Mucosa of descending colon (tissue), 3 donors: ENCODE data around the gene TAPT1. TPM values are rescaled to one million over a fixed set of nuclear protein-coding genes. Genes with fewer than 3 reads are reported as not detected.

Source experiments
- ATAC-seq: fragments of 200-7000 bp; cut with Tn5 transposase; one replicate; pipeline ENCODE4 v1.9.1; 2020; ENCODE audit warnings: mild to moderate bottlenecking, moderate library complexity
- DNase-seq, 3 donors: peaks; one replicate each; pipeline ENCODE4 v3.0.0-alpha.2; 2020
- H3K36me3 ChIP-seq: fragments of 200-600 bp; one replicate; pipeline ENCODE4 v1.8.0; 2021; ENCODE audit warnings: low read depth, mild to moderate bottlenecking
- H3K4me1 ChIP-seq: fragments of 200-600 bp; one replicate; pipeline ENCODE4 v1.8.0; 2021; ENCODE audit warnings: low read depth, mild to moderate bottlenecking
- H3K4me3 ChIP-seq: fragments of 200-600 bp; one replicate; pipeline ENCODE4 v1.8.0; 2021; ENCODE audit warnings: mild to moderate bottlenecking
- H3K9me3 ChIP-seq: fragments of 200-600 bp; one replicate; pipeline ENCODE4 v1.8.0; 2021; ENCODE audit warnings: mild to moderate bottlenecking
- intact Hi-C, 2 donors: fragments of 100-400 bp; cut with DNase I in 1 of 2; cut with micrococcal nuclease in 1 of 2; formaldehyde crosslinking; loops; one replicate each; pipeline versions ENCODE4 v1.11.0 to v1.11.1; 2022; cut with DNase I, micrococcal nuclease
- total RNA-seq, 3 donors: library from RNA; stranded (reverse); fragmentation: NEBNext Ultra II Directional in 2 of 3; extraction: Animal tissue kit (Norgen Biotek cat#: 25700) in 2 of 3; gene quantifications; one replicate each; pipeline versions ENCODE4 v1.2.1 to v1.2.4, GENCODE V29; 2021 to 2023
- TF ChIP-seq, protein P1 (sequence below): fragments of 200-600 bp; IDR thresholded peaks from one replicate; pipeline ENCODE4 v1.8.0; 2022; ENCODE audit warnings: antibody characterized with exemption, mild to moderate bottlenecking
- donor health status: DM: no; HTN: no; CAD: no; lungs with moderate emphysema.
- donor health status: DM: no; HTN: no; CAD: no.
- donor health status: DM: no; HTN: yes; CAD: no.

Gene TAPT1
- total RNA-seq, 3 donors from 2014 or later: 38.2 to 62.6 (median 38.8) TPM

DNA sequence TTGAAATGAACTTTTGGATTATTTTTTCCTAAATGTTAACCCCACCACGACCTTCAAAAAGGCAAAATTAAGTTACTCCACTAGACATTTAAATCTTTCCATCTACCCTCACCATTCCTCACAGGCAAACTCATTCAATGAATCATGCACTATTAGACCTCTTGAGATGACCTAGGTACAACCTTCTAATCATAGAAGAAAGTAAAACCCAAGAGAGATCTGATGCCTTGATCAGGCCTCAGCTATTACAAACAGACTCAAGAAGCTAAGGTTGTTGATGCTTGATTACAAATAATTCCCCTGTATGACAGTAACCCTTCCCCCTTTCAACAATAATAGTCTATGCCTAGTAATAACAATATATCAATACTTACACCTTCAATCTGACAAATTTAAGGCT, 18.9 kb downstream of the TAPT1 start:
- ATAC-seq: no peak
- no peak overlapping the region for H3K4me3 ChIP-seq
- H3K4me1 ChIP-seq: no peaks in the 10 kb centered on the region
- no peaks in the 10 kb centered on the region for H3K9me3 ChIP-seq
- DNase-seq: no peak
- TF ChIP-seq, protein P1, sequence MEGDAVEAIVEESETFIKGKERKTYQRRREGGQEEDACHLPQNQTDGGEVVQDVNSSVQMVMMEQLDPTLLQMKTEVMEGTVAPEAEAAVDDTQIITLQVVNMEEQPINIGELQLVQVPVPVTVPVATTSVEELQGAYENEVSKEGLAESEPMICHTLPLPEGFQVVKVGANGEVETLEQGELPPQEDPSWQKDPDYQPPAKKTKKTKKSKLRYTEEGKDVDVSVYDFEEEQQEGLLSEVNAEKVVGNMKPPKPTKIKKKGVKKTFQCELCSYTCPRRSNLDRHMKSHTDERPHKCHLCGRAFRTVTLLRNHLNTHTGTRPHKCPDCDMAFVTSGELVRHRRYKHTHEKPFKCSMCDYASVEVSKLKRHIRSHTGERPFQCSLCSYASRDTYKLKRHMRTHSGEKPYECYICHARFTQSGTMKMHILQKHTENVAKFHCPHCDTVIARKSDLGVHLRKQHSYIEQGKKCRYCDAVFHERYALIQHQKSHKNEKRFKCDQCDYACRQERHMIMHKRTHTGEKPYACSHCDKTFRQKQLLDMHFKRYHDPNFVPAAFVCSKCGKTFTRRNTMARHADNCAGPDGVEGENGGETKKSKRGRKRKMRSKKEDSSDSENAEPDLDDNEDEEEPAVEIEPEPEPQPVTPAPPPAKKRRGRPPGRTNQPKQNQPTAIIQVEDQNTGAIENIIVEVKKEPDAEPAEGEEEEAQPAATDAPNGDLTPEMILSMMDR: no peak
- intact Hi-C loops: loop anchor here in 1 of 2 donors (10.0 kb wide), 1 partner anchor 183 kb away; no protein-coding TSS in a partner anchor
- H3K36me3 ChIP-seq: no peaks in the 10 kb centered on the region

DNA sequence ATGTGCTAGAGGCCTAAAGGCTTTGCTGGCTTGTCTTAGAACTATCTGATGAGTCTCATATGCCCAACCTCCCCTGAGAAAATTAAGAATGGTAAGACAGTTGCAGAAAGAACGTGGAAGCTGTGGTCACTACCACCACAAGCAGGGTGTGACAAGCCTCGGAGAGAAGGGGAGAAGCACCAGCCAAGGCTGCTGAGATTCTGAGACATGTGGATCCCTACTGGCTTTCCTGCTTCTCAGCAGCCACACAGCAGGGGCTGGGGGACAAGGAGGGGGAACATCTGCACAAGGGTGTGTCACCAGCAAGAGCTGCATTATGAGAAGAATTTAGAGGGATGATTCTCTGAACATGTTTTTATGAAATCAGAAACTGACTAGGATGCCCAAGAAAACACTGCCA, 19.4 kb downstream of the TAPT1 start:
- no peaks in the 10 kb centered on the region for H3K9me3 ChIP-seq
- ATAC-seq (no peak), DNase-seq (no peak)
- no peaks in the 10 kb centered on the region for H3K4me1 ChIP-seq
- no peaks in the 10 kb centered on the region for H3K36me3 ChIP-seq
- intact Hi-C loops: loop anchor here in 1 of 2 donors (10.0 kb wide), 1 partner anchor 182 kb away; no protein-coding TSS in a partner anchor
- TF ChIP-seq, protein P1: no peak
- no peak overlapping the region for H3K4me3 ChIP-seq

DNA sequence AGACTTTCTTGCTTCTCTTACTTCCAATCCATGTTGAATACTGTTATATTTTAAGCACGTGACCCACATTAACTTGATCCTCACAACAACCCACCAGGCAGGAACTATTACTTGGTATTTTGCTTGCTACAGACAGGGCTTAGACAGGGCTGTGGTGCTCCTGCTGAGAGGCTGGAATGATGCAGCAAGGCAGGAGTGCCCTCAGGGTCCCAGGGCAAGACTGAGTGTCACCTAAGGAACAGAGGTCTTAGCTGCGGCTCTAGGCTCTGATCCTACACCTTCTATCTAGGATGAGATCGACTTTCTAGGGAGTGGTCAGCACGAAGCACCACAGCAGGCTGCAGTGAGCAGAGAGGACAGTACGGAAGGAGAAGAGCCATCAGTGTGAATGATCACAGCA, 20.0 kb downstream of the TAPT1 start:
- Histone ChIP-seq H3K4me1 (no peaks in the 10 kb centered on the region), H3K9me3 (no peaks in the 10 kb centered on the region), H3K4me3 (no peak overlapping the region), H3K36me3 (no peaks in the 10 kb centered on the region)
- ATAC-seq (no peak), DNase-seq (no peak)
- TF ChIP-seq, protein P1: no peak
- intact Hi-C loops: loop anchor here in 1 of 2 donors (10.0 kb wide), 1 partner anchor 182 kb away; no protein-coding TSS in a partner anchor

DNA sequence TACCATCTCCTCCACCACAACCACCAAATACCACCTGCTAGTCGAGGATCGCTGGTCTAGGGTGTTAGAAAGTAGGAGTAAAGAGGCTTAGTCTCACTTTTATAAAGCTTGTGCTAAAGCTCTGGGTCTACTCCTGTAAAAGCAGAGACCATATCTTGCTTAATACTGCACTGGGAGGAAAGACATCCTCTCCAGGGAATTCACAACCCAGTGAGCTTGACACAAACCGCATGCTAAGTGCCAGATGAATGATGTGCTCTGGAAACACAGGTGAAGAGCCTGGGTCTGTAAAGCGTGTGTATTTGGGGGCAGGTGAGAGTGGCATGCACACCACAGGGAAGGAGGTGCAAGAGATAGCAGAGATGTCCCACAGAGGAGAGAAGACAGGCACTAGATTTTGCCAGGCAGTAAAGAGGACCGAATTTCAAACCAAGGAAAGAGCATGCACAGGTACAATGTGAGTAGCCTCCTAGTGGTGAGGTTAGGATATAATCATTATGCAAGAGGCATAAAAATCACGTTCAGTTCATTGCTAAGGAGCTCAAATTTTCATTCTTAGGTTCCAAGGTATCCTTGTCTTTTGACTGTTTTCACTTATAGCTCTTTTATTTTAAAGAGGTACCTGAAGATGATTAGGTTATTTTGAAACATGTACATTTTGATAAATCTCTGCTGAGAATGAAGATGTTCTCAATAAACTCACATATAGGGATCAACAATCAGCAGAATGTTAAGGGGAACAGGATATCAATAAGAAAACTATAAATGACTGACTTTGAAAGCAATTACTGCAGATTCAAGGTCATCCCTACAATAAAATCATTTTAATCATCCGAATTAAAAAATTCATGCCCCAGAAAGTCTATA, 20.7 kb downstream of the TAPT1 start:
- Histone ChIP-seq H3K9me3 (no peaks in the 10 kb centered on the region), H3K36me3 (no peaks in the 10 kb centered on the region), H3K4me3 (no peak overlapping the region), H3K4me1 (no peaks in the 10 kb centered on the region)
- ATAC-seq (peak; percentile 85), DNase-seq (no peak)
- intact Hi-C loops: loop anchor here in 1 of 2 donors (10.0 kb wide), 1 partner anchor 181 kb away; no protein-coding TSS in a partner anchor
- TF ChIP-seq, protein P1: peak; percentile 31

DNA sequence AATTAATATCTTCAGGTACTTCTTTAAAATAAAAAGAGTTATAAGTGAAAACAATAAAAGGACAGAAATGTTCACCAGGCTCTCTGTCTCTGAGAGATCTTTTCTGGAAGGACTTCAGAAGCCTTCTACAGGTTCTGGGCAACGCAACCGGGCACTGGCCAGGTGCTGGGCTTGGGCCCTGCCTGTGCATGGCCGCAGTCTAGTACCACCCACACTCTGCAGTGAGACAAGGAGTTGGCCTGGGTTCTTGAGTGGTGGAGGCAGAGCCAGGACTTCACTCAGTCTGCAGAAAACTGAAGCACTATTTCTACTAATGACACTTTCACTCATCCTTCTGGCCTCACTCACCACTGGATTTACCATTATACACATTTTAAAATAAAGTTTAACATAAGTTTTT, 21.8 kb downstream of the TAPT1 start:
- H3K4me1 ChIP-seq: no peaks in the 10 kb centered on the region
- TF ChIP-seq, protein P1: no peak
- ATAC-seq: no peak
- H3K4me3 ChIP-seq: no peak overlapping the region
- H3K36me3 ChIP-seq: no peaks in the 10 kb centered on the region
- H3K9me3 ChIP-seq: no peaks in the 10 kb centered on the region
- intact Hi-C loops: loop anchor here in 1 of 2 donors (10.0 kb wide), 1 partner anchor 180 kb away; no protein-coding TSS in a partner anchor
- DNase-seq: no peak
